Activated CD8-positive, alpha-beta memory T cell treated with anti-CD3 and anti-CD28 coated beads for 48 hours (primary cell): ENCODE results near the gene SCMH1.

Source experiments
- DNase-seq, 3 experiments: peaks; one replicate each; pipeline ENCODE4 v3.0.0-alpha.2; 2020; ENCODE audit warnings: low read depth in 2 of 3, low spot score in 2 of 3

SCMH1 gene

DNA sequence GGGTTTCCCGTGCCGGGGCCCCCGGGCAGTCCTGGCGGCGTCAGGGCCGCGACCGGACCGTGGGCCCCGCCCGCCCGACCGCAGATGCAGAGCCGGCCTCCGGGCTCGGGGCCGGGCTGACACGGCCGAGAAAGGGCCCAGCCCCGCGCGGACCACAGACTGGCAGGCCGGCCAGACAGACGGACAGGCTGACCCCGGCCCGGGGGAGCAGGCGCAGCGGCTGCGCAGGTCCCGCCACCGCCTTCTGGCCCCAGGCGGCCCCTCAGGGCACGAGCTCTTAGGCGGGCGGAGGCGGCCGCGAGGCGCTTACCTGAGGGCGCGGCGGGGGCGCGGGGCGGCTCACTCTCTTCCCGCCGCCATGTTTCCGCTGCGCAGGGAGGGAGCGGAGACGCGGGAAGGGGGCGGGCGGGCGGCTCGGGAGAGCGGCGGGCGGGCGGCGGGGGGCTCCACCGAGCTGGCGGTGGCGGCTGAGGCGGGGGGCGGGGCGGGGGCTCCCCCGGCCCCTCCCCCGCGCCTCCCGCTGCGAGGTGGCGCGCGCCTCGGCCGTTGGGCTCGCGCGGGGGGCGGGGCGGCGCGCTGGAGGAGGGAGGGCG lies at the start of gene SCMH1:
Gene SCMH1 (minus strand): TSS at position 558 of the 593 bp plus-strand sequence. CDS start 56,173 bp downstream, outside the sequence.
- peak; percentile 9 to 39 (median 36) for DNase-seq

DNA sequence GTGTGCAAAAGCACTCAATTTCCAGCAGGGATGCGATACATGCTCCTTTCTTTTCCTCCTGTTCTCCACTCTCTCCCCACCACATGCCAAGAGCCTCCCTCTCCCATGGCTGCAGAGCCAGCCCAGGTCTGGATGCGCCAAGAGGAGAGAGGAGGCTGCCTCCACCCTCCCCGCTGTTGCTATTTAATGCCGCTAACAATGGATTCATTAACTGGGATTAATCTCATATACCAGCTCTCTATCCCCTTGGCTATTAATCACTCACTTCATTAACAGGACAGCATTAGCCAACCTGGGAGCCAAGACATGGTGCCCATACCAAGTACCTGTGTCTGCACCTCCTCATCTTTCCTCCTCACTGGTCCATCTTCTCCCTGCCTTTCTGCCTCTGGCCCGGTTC lies 49.1 kb upstream of the SCMH1 start:
- DNase-seq = no peak

DNA sequence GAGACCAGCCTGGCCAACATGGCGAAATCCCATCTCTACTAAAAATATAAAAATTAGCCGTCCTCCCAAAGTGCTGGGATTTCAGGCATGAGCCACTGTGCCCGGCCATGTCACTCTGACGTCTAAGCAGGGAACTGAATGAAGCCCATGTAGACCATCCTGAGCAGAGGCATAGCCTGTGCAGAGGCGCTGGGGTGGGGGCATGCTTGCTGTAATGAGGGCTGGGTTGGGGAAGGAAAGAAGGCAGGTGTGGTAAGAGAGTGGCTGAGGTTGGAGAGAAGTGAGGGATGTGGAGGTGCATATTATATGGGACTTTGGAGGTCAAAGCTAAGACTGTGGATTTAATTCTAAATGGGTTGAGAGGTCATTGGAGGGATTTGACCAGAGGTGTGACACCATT lies 47.1 kb upstream of the SCMH1 start:
- DNase-seq = no peak

DNA sequence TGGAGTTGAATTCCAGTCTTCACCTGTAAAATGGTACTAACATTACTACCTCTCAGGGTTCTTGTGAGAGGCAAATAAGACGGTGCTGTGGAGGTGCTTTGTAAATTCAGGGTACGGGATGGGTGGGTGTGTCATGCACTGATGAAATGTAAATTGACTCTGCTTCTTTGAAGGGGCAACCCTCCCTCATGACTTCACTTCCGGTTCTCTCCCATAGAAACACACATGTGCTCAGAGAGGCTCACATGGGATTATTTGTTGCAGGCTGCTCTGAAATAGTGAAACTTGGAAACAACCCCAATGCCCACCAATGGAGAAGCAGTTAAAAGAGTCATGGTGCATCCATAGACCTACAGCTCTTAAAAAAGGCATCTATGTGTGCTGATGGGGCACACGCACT lies 44.9 kb upstream of the SCMH1 start:
- no peak for DNase-seq

DNA sequence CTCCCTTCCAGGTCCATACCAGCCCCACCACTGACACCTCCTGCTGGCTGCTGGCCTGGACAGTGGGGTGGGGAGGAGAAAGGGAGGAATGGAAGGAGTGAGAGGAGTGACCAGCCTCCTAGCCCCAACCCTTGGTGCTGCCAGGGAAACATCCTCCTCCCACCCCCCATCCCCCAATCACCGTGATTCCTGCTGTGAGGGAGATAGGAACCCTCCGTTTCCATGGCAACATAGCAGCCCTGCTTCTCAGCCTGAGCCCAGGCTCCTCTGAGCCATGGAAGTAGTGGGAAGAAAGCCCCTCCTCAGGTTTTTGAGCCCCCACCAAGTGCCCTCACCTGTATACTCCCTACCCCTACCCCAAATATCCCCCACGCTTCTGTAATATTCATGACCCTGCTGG lies 44.4 kb upstream of the SCMH1 start:
- no peak for DNase-seq

DNA sequence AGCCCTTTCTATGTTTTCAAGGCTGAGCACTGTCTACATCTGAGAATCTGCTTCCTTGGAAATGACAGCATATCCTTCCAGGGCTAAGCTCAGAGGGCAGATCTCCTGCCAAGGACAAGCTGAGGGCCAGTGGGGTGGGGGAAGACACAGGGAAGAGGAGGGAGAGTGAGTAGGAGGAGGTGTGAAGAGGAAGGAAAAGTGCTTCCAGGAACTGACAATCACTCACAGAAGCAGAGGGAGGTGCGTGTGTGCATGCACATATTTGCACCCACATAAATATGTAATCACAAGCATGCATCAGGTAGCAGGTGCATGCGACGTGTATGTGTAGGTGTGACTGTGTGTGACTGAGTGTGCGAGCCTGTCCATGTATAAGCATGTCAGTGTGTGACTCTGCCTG lies 43.7 kb upstream of the SCMH1 start:
- DNase-seq = no peak

DNA sequence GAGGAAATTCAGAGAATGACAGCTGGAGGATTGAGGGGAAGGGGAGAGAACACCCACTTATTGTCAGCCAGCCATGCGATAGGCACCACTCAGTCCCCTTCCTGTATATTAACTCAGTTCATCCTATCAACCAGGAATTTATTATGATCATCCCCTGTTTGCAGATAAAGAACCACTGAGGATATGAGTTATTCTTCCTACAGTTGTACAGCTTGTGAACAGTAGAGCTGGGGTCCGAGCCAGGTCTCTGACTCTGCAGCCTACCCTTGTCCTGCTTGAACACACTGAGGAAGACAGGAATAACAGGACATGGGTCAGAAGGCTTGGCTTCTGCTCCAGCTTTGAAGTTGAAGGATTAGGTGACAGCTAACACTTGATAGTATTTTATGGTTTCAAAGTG lies 42.0 kb upstream of the SCMH1 start:
- DNase-seq = no peak

DNA sequence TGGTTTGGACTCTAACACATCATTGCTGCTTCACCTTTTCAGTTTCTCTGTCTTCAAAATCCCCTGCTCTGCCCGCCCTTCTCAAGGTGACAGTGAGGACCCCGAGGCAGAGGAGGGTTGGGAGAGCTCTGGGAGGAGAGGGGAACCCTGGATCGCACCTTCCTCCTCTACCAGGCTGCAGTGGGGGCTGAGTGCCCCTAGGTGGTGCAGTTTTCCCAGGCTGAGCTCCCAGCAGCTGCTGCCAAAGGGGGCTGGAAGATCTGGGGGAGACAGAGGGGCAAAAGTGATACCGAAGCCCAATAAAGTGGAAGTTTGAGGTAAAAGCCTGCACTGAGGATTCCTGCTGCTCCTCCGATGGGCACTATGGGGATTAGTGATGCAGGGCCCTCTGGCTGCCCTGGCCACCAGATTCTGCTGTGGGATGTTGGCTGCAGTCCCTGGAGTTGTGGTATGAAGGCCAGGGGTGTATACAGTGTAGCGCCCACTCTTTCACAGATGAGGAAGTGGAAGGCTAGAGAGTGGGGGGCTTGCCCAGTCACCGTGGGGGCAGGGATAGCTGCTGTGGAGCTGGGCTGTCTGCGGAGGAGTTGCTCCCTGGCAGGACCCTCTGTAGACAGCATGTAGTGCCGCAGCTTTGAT lies 40.7 kb upstream of the SCMH1 start:
- DNase-seq = peak in 1 of 3 experiments; percentile 16

DNA sequence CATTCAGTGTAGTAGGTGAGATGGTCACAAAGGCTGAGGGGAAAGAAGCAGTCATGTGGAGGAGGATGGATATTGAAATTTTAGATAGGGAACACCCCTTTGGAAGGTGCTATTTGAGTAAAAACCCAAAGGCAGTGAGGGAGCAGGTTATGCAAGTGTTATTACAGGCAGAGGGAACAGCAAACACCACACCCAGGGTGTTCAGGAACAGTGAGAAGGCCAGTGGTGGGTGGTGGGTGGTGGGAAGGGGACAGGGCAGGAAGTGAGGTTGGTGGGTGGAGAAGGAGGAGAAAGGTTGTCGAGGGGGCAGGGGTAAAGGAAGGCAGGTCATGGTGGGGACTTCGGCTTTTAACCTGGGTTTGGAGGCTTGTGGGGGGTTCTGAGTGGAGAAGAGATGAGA lies 39.2 kb upstream of the SCMH1 start:
- DNase-seq = no peak

DNA sequence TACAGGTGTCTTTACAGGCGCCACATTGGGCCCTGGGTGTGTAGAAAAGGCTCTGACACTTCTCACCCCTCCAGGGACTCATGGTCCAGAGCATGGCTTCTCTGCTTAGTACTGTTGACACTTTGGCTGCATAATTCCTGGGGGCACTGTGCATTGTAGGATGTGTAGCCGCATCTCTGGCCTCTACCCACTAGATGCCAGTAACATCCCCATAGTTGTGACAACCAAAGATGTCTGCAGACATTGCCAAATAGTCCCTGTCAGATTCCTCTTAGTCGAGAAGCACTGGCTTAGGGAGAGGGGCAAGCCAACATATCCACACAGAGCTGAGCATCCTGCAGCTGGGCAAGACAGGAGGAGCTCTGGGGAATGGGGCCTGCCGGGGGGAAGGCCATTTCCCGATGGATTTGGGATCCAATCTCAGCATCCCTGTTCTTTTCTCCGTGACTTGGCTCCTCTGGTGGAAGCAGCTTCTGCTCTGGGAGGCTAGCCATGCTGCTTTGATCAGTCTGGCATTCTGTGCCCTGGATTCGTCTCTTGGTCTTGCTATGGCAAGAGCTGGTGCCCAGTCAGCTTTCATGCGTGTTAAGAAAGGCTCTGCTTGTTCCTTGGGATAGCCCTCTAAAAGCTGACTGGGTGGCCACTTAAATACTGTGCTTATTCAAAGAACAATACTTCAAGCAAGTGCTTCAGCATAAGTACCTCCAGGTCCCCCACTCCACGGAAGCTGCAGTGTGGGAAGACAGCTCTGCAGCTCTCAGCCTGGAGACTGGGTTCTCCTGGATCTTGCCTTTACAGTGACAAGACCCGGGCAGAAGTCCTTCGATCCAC lies 38.3 kb upstream of the SCMH1 start:
- DNase-seq = no peak

DNA sequence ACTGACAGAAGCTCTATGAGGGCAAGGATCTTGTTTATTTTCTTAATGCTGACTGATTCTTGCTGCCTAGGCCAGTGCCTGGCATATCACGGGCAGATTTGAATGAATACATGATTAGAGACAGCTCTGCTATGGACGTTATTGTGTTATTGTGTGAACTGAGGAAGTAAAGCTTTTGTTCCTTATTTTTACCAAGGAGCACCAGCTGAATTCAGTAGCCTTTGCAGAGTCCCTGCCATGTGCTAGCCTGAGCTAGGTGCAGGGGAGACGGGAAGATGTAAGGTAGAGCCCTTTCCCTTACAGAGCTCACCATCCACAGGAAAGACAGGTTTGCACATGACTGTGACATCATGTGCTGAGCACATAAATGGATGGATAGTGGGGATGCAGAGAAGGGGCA lies 36.0 kb upstream of the SCMH1 start:
- DNase-seq = no peak

DNA sequence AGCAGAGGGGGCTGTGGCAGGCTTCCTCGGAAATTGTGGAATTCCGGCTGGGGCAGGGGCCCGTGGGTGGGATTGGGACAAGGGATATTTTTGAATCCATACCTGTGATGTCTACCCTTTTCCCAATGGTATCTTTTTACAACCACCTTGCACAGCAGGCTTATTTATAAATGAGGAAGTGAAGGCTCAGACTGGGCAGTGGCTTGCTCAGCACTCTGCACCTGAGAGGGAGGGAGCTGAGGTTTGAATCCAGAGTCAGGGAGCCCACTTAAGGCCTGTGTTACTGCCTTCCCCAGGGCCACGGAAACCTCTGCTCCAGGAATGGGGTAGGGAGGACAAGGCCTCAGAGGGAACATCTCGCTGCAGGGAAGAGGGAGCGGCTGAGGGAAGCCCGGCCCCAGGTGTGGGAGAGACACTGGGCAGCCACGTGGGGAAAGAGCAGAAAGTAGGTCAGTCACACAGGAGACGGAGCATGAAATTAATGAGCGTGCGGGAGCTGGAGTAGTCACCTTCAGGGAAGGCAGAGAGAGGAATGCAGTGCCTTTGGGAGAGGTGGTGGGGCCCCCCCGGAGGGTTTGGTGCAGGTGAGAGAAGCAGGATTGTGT lies 35.4 kb upstream of the SCMH1 start:
- no peak for DNase-seq

DNA sequence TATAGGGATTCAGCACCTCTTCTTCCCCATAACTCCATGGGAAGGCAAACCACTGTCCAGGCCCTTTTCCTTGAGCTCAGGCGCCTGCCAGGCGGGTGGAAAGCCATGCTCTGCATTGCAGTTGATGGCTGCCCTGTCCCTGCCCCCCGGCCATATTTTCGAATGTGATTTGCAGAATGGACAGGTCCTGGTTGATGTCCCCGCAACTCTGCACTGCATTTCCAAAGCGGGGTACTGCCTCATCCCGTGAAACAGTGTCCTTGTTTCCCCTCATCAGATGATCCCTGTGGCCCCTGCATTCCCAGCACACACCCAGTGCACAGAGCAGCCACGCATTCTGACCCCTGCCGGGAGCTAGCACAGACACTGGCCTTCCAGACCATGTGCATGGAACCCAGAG lies 33.7 kb upstream of the SCMH1 start:
- DNase-seq = no peak

DNA sequence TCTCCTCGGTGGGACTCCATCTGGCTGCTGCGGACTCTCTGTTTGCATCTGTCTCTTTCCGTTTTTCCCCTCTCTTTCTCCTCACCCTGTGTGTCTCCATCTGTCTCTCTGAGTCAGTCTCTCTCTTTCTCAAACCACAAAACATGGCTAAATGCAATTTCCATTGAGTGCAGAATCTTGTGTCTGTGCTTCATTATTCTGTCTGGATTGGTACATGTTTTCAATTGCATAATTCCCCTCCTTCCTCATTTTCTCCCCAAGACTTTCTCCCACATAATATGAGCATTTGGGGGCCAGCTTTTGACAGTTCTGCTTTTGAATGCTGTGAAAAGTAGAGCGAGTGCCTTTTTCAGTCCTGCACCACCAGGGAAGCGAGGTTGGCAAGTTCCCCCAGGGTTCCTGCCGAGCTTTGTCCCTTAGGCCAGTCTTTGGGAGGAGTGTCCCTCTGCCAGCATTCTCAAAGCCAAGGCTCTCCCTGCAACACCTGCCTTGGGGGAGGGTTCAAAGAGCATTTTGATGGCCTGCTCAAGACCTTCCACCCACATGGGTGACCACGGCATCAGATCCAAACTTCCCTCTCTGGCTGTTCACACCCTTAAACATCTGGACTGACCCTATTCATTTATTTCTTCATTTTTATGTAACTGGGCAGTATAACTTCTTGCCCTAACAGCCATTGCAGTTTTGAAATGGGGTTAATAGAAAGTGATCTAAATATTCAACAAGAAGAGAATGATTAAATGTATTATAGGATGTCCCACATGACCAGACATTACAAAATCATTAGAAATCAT lies 32.8 kb upstream of the SCMH1 start:
- no peak for DNase-seq

DNA sequence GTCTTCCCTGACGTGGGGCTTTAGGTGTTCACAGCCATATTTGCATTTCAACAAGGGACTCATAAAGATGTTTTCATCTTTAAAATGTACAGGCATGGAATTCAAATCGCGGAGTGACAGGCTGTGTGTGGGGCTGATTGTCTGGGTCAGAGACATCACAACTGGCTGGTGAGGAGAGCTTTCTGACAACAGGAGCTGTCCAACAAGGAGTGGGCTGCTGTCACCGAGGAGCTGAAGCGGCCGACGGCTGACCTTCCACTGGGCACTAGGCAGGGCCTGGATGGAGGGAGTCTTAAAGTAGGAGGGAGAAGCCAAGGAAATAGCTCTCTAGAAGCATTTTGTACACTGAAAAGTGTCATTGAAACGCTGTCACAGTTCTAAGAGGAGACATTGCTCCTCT lies 30.5 kb upstream of the SCMH1 start:
- no peak for DNase-seq

DNA sequence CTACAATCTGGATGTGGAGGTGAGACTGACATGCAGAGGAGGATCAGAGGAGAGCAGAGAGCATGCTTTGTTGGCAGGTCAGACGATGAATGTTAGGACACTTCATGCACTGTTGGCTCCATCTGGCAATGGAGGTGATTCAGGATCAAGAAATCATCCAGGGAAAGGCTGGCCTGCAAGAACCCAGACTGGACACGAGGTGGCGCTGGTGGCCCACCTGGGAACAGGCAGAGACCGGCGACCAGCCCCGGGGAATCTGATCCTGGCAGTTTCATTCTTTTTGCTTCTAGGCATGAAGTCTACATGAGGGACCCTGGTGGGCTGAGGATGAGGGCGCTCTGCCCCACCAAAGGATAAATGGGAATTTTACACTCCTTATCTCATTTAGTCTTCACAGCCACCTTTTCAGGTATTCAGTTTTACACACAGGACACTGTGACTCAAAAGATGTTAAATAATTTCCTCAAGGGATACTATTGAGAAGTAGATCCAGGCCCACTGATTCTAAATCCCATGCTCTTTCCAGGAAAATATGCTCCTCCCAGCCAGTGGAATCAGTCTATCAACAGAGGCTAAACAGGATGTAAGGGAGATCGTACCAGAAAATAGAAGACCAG lies 26.2 kb upstream of the SCMH1 start:
- peak; percentile 33 to 48 (median 34) for DNase-seq

DNA sequence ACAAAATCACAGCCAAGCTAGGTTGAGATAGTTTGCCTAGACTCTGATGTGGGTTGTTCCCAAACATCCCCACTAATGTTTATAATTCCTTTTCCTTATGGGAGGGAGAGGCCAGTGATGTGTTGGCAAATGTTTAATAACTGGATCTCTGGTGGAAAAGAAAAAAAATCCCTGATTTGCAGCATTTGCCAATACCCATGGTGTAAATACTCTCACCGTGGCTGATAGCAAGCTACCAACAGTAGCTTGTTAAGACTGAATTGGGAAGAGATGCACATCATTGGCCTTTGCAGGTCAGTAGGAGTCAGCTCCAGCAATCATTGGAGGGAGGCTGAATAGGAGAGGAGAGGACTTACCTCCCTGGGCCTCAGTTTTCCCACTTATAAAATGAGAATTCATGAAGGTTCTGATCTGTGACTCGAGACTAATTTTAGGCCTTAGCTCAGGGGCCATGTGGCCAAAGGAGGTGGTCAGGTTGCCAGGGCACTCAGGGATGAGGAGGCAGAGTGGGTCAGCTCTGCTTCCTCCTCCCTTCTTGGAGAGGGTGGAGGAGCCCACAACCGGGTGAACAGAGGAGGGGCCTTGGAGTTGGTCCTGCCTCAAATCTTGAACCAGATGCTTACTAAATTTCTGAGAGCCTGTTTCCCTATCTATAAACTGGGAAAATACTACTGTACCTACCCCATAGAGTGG lies 20.0 kb upstream of the SCMH1 start:
- no peak for DNase-seq

DNA sequence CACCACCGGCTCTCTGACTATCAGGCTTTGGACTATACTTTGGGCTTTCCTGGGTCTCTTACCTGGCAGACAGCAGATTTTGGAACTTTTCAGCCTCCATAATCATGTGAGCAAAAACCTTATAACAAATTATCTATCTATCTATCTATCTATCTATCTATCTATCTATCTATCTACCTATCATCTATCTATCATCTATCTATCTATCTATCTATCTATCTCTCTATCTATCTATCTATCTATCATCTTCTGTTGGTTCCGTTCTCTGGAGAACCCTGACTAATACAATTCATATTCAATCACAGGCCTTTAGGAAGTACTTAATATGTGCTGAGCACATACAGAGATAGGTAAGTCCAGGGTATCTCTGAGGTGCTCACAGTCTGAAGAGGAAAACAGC lies 18.7 kb upstream of the SCMH1 start:
- DNase-seq = no peak

DNA sequence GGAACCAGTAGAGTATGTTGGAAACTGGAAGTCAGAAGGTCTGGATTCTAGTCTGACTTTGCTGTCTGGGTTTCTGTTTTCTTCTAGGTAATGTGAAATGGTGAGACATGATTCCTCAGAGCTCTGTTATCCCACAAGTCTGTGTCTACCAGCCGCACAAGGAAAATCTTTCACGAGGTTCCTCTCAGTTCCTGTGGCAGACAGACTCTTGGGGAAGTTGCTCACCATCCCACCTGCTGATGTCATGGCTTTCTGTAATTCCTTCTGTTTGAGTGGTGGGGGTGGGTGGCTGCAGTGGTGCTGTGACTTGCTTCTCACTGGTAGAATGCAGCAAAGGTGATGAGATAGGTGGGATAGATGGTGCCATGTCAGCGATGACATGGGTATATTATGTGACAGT lies 17.1 kb upstream of the SCMH1 start:
- DNase-seq = no peak

DNA sequence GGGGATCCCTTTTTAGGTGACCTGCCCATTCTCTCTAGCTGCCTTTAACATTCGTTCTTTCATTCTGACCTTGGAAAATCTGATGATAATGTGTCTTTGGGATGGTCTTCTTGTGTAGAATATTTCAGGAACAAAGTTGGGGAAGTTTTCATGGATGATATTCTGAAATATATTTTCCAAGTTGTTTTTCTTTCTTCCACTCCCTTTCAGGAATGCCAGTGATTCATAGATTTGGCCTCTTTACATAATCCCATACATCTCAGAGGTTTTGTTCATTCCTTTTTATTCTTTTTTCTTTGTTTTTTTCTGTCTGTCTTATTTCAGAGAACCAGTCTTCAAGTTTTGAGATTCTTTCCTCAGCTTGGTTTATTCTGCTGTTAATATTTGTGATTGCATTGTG lies 13.9 kb upstream of the SCMH1 start:
- DNase-seq = no peak
